ENCODE results near the gene S100A9. TPM values are rescaled to one million over a fixed set of nuclear protein-coding genes. Genes with fewer than 3 reads are reported as not detected.

Gene S100A9
- total RNA-seq, 2 experiments from 2014 or later: 35.3 to 43.6 TPM

DNA sequence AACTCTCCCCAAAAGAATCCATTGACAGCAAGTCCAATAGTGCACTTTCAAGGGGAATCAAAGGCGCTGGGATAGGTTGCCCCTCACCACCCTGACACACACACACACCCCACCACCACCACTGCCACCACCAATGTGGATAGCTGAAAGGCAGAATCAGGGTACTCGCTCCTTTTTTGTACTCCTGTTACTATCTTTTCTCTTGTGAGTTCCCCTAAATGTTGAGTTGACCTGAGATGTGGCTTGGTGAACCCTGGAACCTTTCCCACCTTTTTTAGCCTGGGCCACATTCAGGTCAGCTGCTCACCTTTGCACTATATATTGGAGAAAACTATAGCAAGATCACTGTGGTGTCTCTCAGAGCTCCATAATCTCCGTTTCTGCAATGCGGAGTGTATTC, 29.3 kb downstream of the S100A9 start:
- Mint-ChIP-seq H3K27me3 (peaks cover 5% of the 10 kb centered on the region), H3K27ac (no peak overlapping the region), H3K36me3 (ENCODE audit: low read depth) (no peaks in the 10 kb centered on the region), H3K9me3 (no peaks in the 10 kb centered on the region), H3K4me3 (no peak overlapping the region), H3K4me1 (ENCODE audit: low read depth) (no peaks in the 10 kb centered on the region)
- Histone ChIP-seq H3K27me3 (ENCODE audit: control insufficient read depth in 1 of 2, insufficient read depth in 2 of 2, low read length in 2 of 2) (peaks cover 6 to 8% of the 10 kb centered on the region in 2 experiments), H3K4me1 (ENCODE audit: insufficient read depth, low read length) (no peaks in the 10 kb centered on the region), H3K9me3 (ENCODE audit: control insufficient read depth in 1 of 2, insufficient read depth in 1 of 2, low read length in 2 of 2) (no peaks in the 10 kb centered on the region), H3K27ac (ENCODE audit: low read depth in 1 of 2, low read length in 2 of 2) (no peak overlapping the region), H3K4me3 (ENCODE audit: low read length) (no peak overlapping the region), H3K36me3 (ENCODE audit: insufficient read depth, low read length) (no peaks in the 10 kb centered on the region)
- ChIA-PET CTCF (no interaction called here), POLR2A (no interaction called here)
- TF ChIP-seq, protein P1, sequence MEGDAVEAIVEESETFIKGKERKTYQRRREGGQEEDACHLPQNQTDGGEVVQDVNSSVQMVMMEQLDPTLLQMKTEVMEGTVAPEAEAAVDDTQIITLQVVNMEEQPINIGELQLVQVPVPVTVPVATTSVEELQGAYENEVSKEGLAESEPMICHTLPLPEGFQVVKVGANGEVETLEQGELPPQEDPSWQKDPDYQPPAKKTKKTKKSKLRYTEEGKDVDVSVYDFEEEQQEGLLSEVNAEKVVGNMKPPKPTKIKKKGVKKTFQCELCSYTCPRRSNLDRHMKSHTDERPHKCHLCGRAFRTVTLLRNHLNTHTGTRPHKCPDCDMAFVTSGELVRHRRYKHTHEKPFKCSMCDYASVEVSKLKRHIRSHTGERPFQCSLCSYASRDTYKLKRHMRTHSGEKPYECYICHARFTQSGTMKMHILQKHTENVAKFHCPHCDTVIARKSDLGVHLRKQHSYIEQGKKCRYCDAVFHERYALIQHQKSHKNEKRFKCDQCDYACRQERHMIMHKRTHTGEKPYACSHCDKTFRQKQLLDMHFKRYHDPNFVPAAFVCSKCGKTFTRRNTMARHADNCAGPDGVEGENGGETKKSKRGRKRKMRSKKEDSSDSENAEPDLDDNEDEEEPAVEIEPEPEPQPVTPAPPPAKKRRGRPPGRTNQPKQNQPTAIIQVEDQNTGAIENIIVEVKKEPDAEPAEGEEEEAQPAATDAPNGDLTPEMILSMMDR (IDR thresholded peaks at IDR 0.05): no peak
- intact Hi-C loops (cut with DNase I, micrococcal nuclease): no loop called here
- DNase-seq (no peak), ATAC-seq (ENCODE audit: poor library complexity) (no peak)

DNA sequence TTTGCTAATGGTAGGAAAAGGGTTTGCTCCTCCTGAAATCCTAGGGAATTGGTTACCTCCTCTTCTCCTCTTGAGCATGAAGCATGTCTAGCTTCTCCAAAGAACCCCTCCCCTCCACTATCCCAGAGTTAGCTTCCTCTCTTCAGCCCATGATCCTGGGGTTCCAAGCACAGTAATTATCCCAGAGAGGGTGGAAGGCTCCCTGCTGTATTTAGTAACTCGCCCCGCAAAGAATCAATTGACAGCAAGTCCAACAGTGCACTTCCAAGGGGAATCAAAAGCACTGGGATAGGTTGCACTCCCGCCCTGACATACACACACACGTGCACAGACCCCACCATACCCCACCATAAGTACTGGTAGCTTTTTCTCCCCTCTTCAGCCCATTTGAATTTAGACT, 30.1 kb downstream of the S100A9 start:
- Histone ChIP-seq H3K36me3 (ENCODE audit: insufficient read depth, low read length) (no peaks in the 10 kb centered on the region), H3K27me3 (ENCODE audit: control insufficient read depth in 1 of 2, insufficient read depth in 2 of 2, low read length in 2 of 2) (peaks cover 6 to 8% of the 10 kb centered on the region in 2 experiments), H3K4me3 (ENCODE audit: low read length) (no peak overlapping the region), H3K9me3 (ENCODE audit: control insufficient read depth in 1 of 2, insufficient read depth in 1 of 2, low read length in 2 of 2) (no peaks in the 10 kb centered on the region), H3K4me1 (ENCODE audit: insufficient read depth, low read length) (no peaks in the 10 kb centered on the region), H3K27ac (ENCODE audit: low read depth in 1 of 2, low read length in 2 of 2) (no peak overlapping the region)
- peaks cover 10% of the 10 kb centered on the region for H3K27me3 Mint-ChIP-seq
- intact Hi-C loops (cut with DNase I, micrococcal nuclease): no loop called here
- H3K9me3 Mint-ChIP-seq: no peaks in the 10 kb centered on the region
- ChIA-PET POLR2A (no interaction called here), CTCF (no interaction called here)
- H3K27ac Mint-ChIP-seq: no peak overlapping the region
- H3K36me3 Mint-ChIP-seq (ENCODE audit: low read depth): no peaks in the 10 kb centered on the region
- no peak for DNase-seq
- no peaks in the 10 kb centered on the region for H3K4me1 Mint-ChIP-seq (ENCODE audit: low read depth)
- H3K4me3 Mint-ChIP-seq: no peak overlapping the region
- no peak for ATAC-seq (ENCODE audit: poor library complexity)
- TF ChIP-seq, protein P1 (IDR thresholded peaks at IDR 0.05): no peak

GRCh38 chr1:153389401-153389800, 31.7 kb downstream of the S100A9 start:
- H3K36me3 ChIP-seq (ENCODE audit: insufficient read depth, low read length): no peaks in the 10 kb centered on the region
- TF ChIP-seq, protein P1 (IDR thresholded peaks at IDR 0.05): no peak
- Mint-ChIP-seq H3K4me1 (ENCODE audit: low read depth) (no peaks in the 10 kb centered on the region), H3K9me3 (no peaks in the 10 kb centered on the region), H3K4me3 (no peak overlapping the region), H3K27me3 (peaks cover 21% of the 10 kb centered on the region), H3K36me3 (ENCODE audit: low read depth) (no peaks in the 10 kb centered on the region), H3K27ac (no peak overlapping the region)
- ChIA-PET POLR2A (no interaction called here), CTCF (no interaction called here)
- H3K4me1 ChIP-seq (ENCODE audit: insufficient read depth, low read length): no peaks in the 10 kb centered on the region
- H3K9me3 ChIP-seq (ENCODE audit: control insufficient read depth in 1 of 2, insufficient read depth in 1 of 2, low read length in 2 of 2): no peaks in the 10 kb centered on the region
- H3K4me3 ChIP-seq (ENCODE audit: low read length): no peak overlapping the region
- intact Hi-C loops (cut with DNase I, micrococcal nuclease): no loop called here
- H3K27ac ChIP-seq (ENCODE audit: low read depth in 1 of 2, low read length in 2 of 2): no peak overlapping the region
- ATAC-seq (ENCODE audit: poor library complexity): no peak
- peaks cover 10 to 14% of the 10 kb centered on the region in 2 experiments for H3K27me3 ChIP-seq (ENCODE audit: control insufficient read depth in 1 of 2, insufficient read depth in 2 of 2, low read length in 2 of 2)
- no peak for DNase-seq
